Measurements from ENCODE around the gene RARA.
"Not testable (repeated sequence)": the region's sequence is repeated elsewhere in the genome, so short reads cannot be mapped to it uniquely, and the experiment has no call there.

The RARA gene

DNA sequence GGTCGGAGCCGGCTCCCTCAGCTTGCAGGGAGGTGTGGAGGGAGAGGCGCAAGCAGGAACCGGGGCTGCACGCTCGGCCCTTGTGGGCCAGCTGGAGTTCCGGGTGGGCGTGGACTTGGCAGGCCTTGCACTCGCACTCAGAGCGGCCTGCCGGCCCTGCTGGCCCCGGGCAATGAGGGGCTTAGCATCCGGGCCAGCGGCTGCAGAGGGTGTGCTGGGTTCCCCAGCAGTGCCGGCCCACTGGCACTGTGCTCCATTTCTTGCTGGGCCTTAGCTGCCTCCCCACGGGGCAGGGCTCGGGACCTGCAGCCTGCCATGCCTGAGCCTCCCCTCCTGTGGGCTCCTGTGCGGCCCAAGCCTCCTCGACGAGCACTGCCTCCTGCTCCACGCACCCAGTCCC is 66.8 kb downstream of the RARA start:
- DNase-seq (ENCODE audit: low read depth in 2 of 2) = not testable (repeated sequence)

DNA sequence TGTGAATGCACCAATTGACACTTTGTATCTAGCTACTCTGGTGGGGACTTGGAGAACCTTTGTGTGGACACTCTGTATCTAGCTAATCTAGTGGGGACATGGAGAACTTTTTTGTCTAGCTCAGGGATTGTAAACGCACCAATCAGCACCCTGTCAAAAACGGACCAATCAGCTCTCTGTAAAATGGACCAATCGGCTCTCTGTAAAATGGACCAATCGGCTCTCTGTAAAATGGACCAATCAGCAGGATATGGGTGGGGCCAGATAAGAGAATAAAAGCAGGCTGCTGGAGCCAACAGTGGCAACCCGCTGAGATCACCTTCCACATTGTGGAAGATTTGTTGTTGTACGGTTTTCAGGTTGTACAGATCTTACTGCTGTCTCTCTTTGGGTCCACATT is 67.6 kb downstream of the RARA start:
- DNase-seq (ENCODE audit: low read depth in 2 of 2) = not testable (repeated sequence)

DNA sequence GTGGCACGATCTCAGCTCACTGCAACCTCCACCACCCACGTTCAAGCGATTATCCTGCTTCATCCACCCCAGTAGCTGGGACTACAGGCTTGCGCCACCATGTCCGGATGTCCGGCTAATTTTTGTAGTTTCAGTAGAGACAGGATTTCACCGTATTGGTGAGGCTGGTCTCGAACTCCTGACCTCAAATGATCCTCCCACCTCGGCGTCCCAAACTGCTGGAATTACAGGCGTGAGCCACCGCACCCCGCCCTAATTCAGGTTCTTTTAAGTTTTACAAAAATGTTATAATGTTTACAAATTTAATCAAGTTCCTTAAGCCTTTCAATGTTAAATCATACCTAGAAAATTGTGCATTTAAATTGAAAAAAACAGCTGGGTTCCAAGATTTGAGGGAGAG is 68.9 kb downstream of the RARA start:
- no peak for DNase-seq (ENCODE audit: low read depth in 2 of 2)

DNA sequence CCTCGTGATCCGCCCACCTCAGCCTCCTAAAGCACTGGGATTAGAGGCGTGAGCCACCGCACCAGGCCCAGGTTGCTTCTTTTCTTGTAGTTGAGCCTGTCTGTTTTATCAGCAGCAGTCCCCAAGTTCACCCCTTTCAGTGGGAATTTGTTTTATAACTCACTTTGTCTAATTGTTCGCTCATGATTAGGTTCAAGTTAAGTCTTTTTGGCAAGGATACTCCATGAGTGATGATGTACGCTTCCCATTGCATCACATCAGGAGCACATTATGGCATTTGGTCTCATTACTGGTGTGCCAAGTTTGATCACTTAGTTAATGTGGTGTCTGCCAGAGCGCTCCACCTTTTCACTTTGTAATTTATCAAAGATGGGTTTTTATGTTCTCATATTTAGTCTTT is 70.0 kb downstream of the RARA start:
- DNase-seq (ENCODE audit: low read depth in 2 of 2) = no peak

DNA sequence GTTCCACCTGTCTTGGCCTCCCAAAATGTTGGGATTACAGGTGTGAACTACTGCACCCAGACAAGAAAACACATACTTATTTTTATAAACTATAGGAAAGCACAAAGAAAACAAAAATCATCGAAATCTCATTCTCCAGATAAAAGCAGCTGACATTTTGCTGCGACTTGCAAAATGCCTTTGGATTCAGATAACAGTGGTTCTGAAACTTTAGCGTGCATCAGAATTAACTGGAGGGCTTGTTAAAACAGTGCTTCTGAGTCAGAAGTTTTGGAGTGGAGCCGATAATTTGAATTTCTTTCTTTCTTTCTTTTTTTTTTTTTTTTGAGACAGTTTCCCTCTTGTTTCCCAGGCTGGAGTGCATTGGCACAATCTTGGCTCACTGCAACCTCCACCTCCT is 73.3 kb downstream of the RARA start:
- no peak for DNase-seq (ENCODE audit: low read depth in 2 of 2)

DNA sequence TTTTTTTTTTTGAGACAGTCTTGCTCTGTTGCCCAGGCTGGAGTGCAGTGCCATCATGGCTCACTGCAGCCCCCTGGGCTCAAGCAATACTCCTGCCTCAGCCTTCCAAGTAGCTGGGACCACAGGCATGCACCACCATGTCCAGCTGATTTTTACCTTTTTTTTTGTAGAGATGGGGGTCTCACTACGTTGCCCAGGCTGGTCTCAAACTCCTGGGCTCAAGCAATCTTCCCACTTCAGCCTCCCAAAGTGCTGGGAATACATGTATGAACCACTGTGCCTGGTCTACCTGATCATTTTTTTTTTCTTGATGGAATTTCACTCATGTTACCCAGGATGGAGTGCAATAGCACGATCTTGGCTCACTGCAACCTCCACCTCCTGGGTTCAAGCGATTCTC is 77.6 kb downstream of the RARA start:
- DNase-seq (ENCODE audit: low read depth in 2 of 2) = not testable (repeated sequence)

DNA sequence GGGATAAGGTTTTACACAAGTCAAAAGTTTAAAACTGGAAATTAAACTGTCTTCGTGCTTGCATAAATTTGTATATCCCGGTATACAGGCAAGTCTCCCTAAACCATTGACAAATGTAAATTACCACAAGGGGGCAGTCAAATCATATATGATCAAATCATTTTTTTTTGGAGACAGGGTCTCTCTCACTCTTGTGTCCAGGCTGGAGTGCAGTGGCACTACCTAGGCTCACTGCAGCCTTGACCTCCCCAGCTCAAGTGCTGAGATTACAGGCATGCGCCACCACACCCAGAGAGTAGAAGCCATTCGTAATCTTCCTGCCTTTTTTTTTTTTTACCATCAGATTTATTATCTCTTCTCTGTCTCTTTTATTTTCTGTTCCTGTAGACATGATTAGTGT is 90.2 kb downstream of the RARA start:
- no peak for DNase-seq (ENCODE audit: low read depth in 2 of 2)

DNA sequence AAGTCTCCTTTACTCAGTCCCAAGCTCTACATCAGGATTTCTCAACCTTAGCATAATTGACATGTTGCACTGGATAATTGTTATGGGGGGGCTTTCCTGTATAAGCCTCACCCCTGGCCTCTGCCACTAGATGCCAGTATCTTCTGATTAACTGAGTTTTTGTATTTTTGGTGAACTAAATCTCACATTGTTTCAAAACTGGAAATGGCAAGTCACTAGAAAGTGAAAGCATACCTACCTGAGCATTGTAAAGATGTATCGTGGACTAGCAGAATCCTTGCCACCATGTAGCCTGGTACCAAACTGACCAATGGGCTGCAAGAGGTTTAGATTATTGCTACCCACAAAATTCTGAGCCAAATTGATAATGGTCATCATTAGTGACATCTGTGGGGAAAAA is 93.7 kb downstream of the RARA start:
- no peak for DNase-seq (ENCODE audit: low read depth in 2 of 2)

DNA sequence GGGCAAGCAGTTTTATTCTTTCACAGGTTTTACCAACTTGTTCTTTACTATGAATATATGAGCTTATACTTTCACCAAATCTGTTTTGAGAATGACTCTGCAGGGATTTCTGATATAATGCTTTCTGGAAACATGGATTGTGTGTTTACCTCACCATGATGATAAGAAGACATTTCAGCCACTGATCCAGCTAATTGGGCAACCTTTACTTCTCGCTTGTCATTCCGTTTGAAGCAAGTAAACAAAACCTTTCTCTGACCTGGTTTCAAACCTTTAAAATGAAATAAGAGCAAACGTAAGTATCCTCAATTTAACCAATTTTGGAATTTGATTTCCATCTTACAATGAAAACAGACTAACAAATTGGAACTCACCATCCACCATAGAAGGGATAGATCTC is 95.0 kb downstream of the RARA start:
- DNase-seq (ENCODE audit: low read depth in 2 of 2) = no peak

Measured in stimulated activated CD4-positive, alpha-beta T cell treated with anti-CD3 and anti-CD28 coated beads, Interleukin-15, amount 100 ng/mL, for 48 hours (primary cell).